HepG2 (cell line): ENCODE measurements around the gene XRCC2. TPM values are rescaled to one million over a fixed set of nuclear protein-coding genes. Genes with fewer than 3 reads are reported as not detected.

Experiments
- ATAC-seq: fragments of 200-7000 bp; cut with Tn5 transposase; 3 replicates; pipeline ENCODE4 v1.9.1; 2020; ENCODE audit warnings: mild to moderate bottlenecking, moderate library complexity
- BruUV-seq: library from RNA; stranded (reverse); fragments of 400-500 nt; replicated peaks from 2 replicates; lab custom pipeline; 2021; lab: Mats Ljungman, UMichigan
- CTCF ChIA-PET: fragments of 300-600 bp; formaldehyde crosslinking; extraction: SDS; loops from one replicate; lab custom pipeline; 2021; ENCODE audit warnings: low total read pairs, inconsistent platforms, low intra/inter-chr PET ratio; lab: Yijun Ruan, JAX
- POLR2A ChIA-PET: fragments of 350-600 bp; sonication (Branson Sonifier 250); formaldehyde crosslinking; loops from one replicate; lab custom pipeline; 2020; ENCODE audit warnings: antibody characterized with exemption, inconsistent platforms; lab: Yijun Ruan, JAX
- DNase-seq: peaks from one replicate; pipeline ENCODE4 v3.0.0-alpha.2; 2015; ENCODE audit warnings: low spot score
- FAIRE-seq: peaks from 3 replicates; lab custom pipeline; 2011; peaks lifted over from hg19 to GRCh38; lab: Jason Lieb, UNC
- H2AFZ ChIP-seq: one replicate; pipeline ENCODE4 v1.6.1; 2011; ENCODE audit warnings: low read length, inconsistent platforms
- H3K27ac ChIP-seq: fragments of 300-600 bp; 3 replicates; pipeline ENCODE4 v1.8.0; 2011; ENCODE audit warnings: mixed run types, mild to moderate bottlenecking, mixed read lengths, low read length, inconsistent platforms; ENCODE audit not compliant: insufficient read depth; ENCODE audit errors: extremely low read length
- H3K27me3 ChIP-seq, 2 experiments: fragments of 200-600 bp in 1 of 2; 2 replicates in 1 of 2; 3 replicates in 1 of 2; pipeline versions ENCODE4 v1.6.0 to v1.8.0; 2011; ENCODE audit warnings: low read length in 2 of 2, mild to moderate bottlenecking in 2 of 2, moderate library complexity in 2 of 2, inconsistent platforms in 1 of 2; ENCODE audit not compliant: insufficient read depth in 2 of 2, control insufficient read depth in 1 of 2
- H3K36me3 ChIP-seq, 2 experiments: fragments of 200-600 bp in 1 of 2; replicated peaks in 1 of 2; 2 replicates in 1 of 2; 3 replicates in 1 of 2; pipeline versions ENCODE4 v1.5.1 to v1.8.0; 2011; ENCODE audit warnings: low read length in 2 of 2, inconsistent platforms in 1 of 2; ENCODE audit not compliant: insufficient read depth in 2 of 2, control insufficient read depth in 1 of 2
- H3K4me1 ChIP-seq: 2 replicates; pipeline ENCODE4 v1.5.1; 2012; ENCODE audit warnings: low read length, inconsistent platforms; ENCODE audit not compliant: insufficient read depth
- H3K4me2 ChIP-seq: 2 replicates; pipeline ENCODE4 v1.6.0; 2011; ENCODE audit warnings: low read depth, low read length, inconsistent platforms
- H3K4me3 ChIP-seq, 3 experiments: fragments of 200-600 bp in 1 of 3; sonication (generic), shearing (Covaris generic) in 1 of 3; replicated peaks in 1 of 3; 2 replicates each; pipeline ENCODE4 v1.5.1; 2011 to 2016; ENCODE audit warnings: low read length in 3 of 3, inconsistent platforms in 2 of 3, low read depth in 2 of 3, mild to moderate bottlenecking in 2 of 3, control low read depth in 1 of 3, mixed read lengths in 1 of 3; ENCODE audit not compliant: insufficient read depth in 1 of 3
- H3K79me2 ChIP-seq: one replicate; pipeline ENCODE4 v1.6.1; 2011; ENCODE audit warnings: low read length, inconsistent platforms; ENCODE audit not compliant: insufficient read depth
- H3K9ac ChIP-seq: 2 replicates; pipeline ENCODE4 v1.6.0; 2011; ENCODE audit warnings: mild to moderate bottlenecking, low read depth, low read length, inconsistent platforms; ENCODE audit not compliant: insufficient read depth
- H3K9me3 ChIP-seq: 2 replicates; pipeline ENCODE4 v1.5.1; 2012; ENCODE audit warnings: mild to moderate bottlenecking, low read length
- H4K20me1 ChIP-seq: 2 replicates; pipeline ENCODE4 v1.6.0; 2011; ENCODE audit warnings: inconsistent platforms, mild to moderate bottlenecking, low read length, moderate library complexity; ENCODE audit not compliant: insufficient read depth
- ELF3 ChIP-seq: IDR thresholded peaks from 2 replicates; pipeline ENCODE4 v1.6.1; 2016; ENCODE audit warnings: missing genetic modification reagents, missing compliant biosample characterization
- EP300 ChIP-seq, 3 experiments: sonication (generic) in 1 of 3; formaldehyde crosslinking in 1 of 3; IDR thresholded peaks; 2 replicates each; pipeline versions ENCODE4 v1.5.1 to v1.6.1; 2011 to 2020; ENCODE audit warnings: low read depth in 2 of 3, low read length in 2 of 3, borderline replicate concordance in 1 of 3, improper control_type of control experiment in 1 of 3, mild to moderate bottlenecking in 1 of 3, missing genetic modification reagents in 1 of 3, moderate library complexity in 1 of 3
- HNF4A ChIP-seq: sonication (generic); formaldehyde crosslinking; IDR thresholded peaks from 2 replicates; pipeline ENCODE4 v1.4.0; 2020; ENCODE audit warnings: missing genetic modification reagents
- KLF11 ChIP-seq: IDR thresholded peaks from 2 replicates; pipeline ENCODE4 v1.6.1; 2016; ENCODE audit warnings: missing compliant biosample characterization
- MAFG ChIP-seq: sonication (generic); formaldehyde crosslinking; IDR thresholded peaks from 2 replicates; pipeline ENCODE4 v1.5.1; 2020; ENCODE audit warnings: mild to moderate bottlenecking, missing genetic modification reagents
- MYNN ChIP-seq: sonication (generic); formaldehyde crosslinking; IDR thresholded peaks from 2 replicates; pipeline ENCODE4 v1.4.0; 2020; ENCODE audit warnings: mild to moderate bottlenecking, low read depth, missing genetic modification reagents
- NCOA2 ChIP-seq: sonication (generic); formaldehyde crosslinking; IDR thresholded peaks from 2 replicates; pipeline ENCODE4 v1.8.0; 2022; ENCODE audit warnings: inconsistent platforms
- NCOR1 ChIP-seq: fragments of 200-600 bp; sonication (generic); IDR thresholded peaks from 2 replicates; pipeline ENCODE4 v1.7.0; 2017; ENCODE audit warnings: antibody characterized with exemption, low read length, borderline replicate concordance
- NRL ChIP-seq: sonication (generic); formaldehyde crosslinking; IDR thresholded peaks from 2 replicates; pipeline ENCODE4 v1.5.0; 2020; ENCODE audit warnings: missing genetic modification reagents, mild to moderate bottlenecking, moderate library complexity, borderline replicate concordance
- RARA ChIP-seq: IDR thresholded peaks from 2 replicates; pipeline ENCODE4 v1.6.1; 2016; ENCODE audit warnings: missing genetic modification reagents, missing compliant biosample characterization
- RXRB ChIP-seq: IDR thresholded peaks from 2 replicates; pipeline ENCODE4 v1.6.1; 2016; ENCODE audit warnings: borderline replicate concordance, missing genetic modification reagents, missing compliant biosample characterization
- SOX13 ChIP-seq, 3 experiments: fragments of 450-650 bp in 1 of 3; sonication (generic) in 1 of 3; formaldehyde crosslinking in 1 of 3; IDR thresholded peaks in 2 of 3; conservative IDR thresholded peaks in 1 of 3; 2 replicates each; pipeline versions ENCODE4 v1.5.0 to v1.6.1; 2016 to 2020; ENCODE audit warnings: antibody characterized with exemption in 1 of 3, mild to moderate bottlenecking in 1 of 3, missing compliant biosample characterization in 1 of 3, missing genetic modification reagents in 1 of 3, moderate library complexity in 1 of 3
- ZFP41 ChIP-seq: sonication (generic); formaldehyde crosslinking; IDR thresholded peaks from 2 replicates; pipeline ENCODE4 v1.4.0; 2020; ENCODE audit warnings: mild to moderate bottlenecking, missing genetic modification reagents, borderline replicate concordance
- ZFY ChIP-seq: sonication (generic); formaldehyde crosslinking; IDR thresholded peaks from 2 replicates; pipeline ENCODE4 v1.4.0; 2020; ENCODE audit warnings: missing genetic modification reagents
- ZNF124 ChIP-seq: sonication (generic); formaldehyde crosslinking; IDR thresholded peaks from 2 replicates; pipeline ENCODE4 v1.4.0; 2020; ENCODE audit warnings: missing genetic modification reagents
- ZNF781 ChIP-seq: sonication (generic); formaldehyde crosslinking; IDR thresholded peaks from 2 replicates; pipeline ENCODE4 v1.5.1; 2020; ENCODE audit warnings: borderline replicate concordance, mild to moderate bottlenecking, missing genetic modification reagents; ENCODE audit errors: not compliant biosample characterization
- WGBS: methylation state at CpG from one replicate; pipeline ENCODE4 v1.1.6; 2017; ENCODE audit warnings: low lambda C conversion rate; 5-methylcytosine and 5-hydroxymethylcytosine counted together
- in situ Hi-C: cut with HindIII; loops from 2 replicates; pipeline ENCODE4 v1.10.0; 2017; ENCODE audit warnings: low pct_unique_long_range_greater_than_20kb; ENCODE audit not compliant: extremely low pct_ligation_motif_present
- intact Hi-C: fragments of 100-400 bp; cut with micrococcal nuclease; formaldehyde crosslinking; loops from one replicate; pipeline ENCODE4 v1.10.0; 2022; ENCODE audit not compliant: unreplicated experiment
- polyA plus RNA-seq, 8 experiments: library from polyadenylated mRNA; depleted of rRNA in 3 of 8; stranded (reverse) in 7 of 8; unstranded in 1 of 8; fragments of >200 nt; fragmentation: Illumina TruSeq in 4 of 8; extraction: Trizol in 4 of 8; gene quantifications; 2 replicates each; pipeline versions ENCODE4 v1.2.1 to v1.2.3, GENCODE V29; 2011 to 2016; ENCODE audit warnings: low read depth in 4 of 8, missing spikeins in 1 of 8, mixed read lengths in 1 of 8; ENCODE audit not compliant: insufficient read depth in 1 of 8
- total RNA-seq, 5 experiments: library from RNA; depleted of rRNA; stranded (reverse); fragments of >200 nt; fragmentation: Illumina TruSeq; extraction: Trizol; gene quantifications; 2 replicates each; pipeline ENCODE4 v1.2.3, GENCODE V29; 2016; ENCODE audit warnings: low read depth in 1 of 5
- TF ChIP-seq, protein P1 (sequence below): sonication (generic); formaldehyde crosslinking; IDR thresholded peaks from 2 replicates; pipeline ENCODE4 v1.8.1; 2023; ENCODE audit warnings: missing genetic modification reagents, inconsistent platforms, borderline replicate concordance
- TF ChIP-seq, protein P2 (sequence below): sonication (generic); formaldehyde crosslinking; IDR thresholded peaks from 2 replicates; pipeline ENCODE4 v1.5.1; 2020; ENCODE audit warnings: mild to moderate bottlenecking, missing genetic modification reagents, moderate library complexity
- TF ChIP-seq, protein P3 (sequence below): IDR thresholded peaks from 2 replicates; pipeline ENCODE4 v1.6.1; 2016; ENCODE audit warnings: missing genetic modification reagents, missing compliant biosample characterization
- TF ChIP-seq, protein P4 (sequence below): sonication (generic); IDR thresholded peaks from 2 replicates; pipeline ENCODE4 v1.6.1; 2016; ENCODE audit warnings: low read depth, borderline replicate concordance

Gene XRCC2
- total and polyA plus RNA-seq, 2 of the 13 experiments (the other 11 are each of a cell fraction or from before 2014, with no cell fraction given): 3.8 to 14.5 TPM

DNA sequence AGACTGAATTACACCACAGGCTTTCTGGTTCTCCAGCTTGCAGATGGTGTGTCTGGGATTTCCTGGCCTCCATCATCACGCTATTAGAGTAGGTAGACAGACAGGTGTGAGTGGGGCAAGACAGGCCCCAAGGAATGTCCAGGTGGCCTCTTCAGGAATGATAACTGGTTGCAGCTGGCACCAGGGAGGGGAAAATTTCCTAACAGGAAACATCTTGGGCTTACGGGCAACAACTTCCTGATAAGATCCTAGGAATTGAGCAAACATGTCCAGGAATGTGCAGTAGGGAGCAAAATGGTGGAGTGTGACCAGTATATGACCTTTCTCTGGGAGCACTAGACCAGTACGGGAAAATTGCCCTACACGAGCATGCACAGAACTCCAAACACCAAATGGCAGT, 11.3 kb downstream of the XRCC2 start (continued):
- TF ChIP-seq NRL: no peak
- TF ChIP-seq MYNN (CRISPR knock-in tag): no peak
- no peak for TF ChIP-seq KLF11 (CRISPR knock-in tag)
- no peak for TF ChIP-seq ZNF781 (CRISPR knock-in tag)
- no peak for TF ChIP-seq ZNF124
- TF ChIP-seq ZFP41 (CRISPR knock-in tag): no peak
- no peak for TF ChIP-seq MAFG (CRISPR knock-in tag)
- TF ChIP-seq, protein P1, sequence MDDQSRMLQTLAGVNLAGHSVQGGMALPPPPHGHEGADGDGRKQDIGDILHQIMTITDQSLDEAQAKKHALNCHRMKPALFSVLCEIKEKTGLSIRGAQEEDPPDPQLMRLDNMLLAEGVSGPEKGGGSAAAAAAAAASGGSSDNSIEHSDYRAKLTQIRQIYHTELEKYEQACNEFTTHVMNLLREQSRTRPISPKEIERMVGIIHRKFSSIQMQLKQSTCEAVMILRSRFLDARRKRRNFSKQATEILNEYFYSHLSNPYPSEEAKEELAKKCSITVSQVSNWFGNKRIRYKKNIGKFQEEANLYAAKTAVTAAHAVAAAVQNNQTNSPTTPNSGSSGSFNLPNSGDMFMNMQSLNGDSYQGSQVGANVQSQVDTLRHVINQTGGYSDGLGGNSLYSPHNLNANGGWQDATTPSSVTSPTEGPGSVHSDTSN (CRISPR knock-in tag): no peak
- TF ChIP-seq, protein P2, sequence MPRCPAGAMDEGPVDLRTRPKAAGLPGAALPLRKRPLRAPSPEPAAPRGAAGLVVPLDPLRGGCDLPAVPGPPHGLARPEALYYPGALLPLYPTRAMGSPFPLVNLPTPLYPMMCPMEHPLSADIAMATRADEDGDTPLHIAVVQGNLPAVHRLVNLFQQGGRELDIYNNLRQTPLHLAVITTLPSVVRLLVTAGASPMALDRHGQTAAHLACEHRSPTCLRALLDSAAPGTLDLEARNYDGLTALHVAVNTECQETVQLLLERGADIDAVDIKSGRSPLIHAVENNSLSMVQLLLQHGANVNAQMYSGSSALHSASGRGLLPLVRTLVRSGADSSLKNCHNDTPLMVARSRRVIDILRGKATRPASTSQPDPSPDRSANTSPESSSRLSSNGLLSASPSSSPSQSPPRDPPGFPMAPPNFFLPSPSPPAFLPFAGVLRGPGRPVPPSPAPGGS (CRISPR knock-in tag): no peak
- TF ChIP-seq, all 625 proteins: peak for 10

DNA sequence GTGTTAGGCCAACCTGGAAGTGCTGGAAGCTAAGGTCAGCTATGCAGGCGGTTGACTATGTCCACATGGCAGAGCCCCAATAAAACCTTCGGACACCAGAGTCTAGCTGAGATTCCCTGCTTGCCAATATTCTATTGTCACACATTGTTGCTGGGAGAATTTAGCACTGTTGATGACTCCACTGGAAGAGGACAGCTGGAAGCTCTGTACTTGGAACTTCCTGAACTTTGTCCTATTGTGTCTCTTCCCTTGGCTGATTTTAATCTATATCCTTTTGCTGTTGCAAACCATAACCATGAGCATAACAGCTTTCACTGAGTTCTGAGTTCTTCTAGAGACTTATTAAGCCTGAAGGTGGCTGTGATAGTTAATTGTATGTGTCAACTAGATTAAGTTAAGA, 12.0 kb downstream of the XRCC2 start:
- Histone ChIP-seq H3K36me3 (peaks cover 2 to 24% of the 10 kb centered on the region in 2 experiments; a peak in 4 of 5 replicates), H3K4me2 (no peak overlapping the region; the same call in 1 of the 2 replicates), H4K20me1 (no peaks in the 10 kb centered on the region), H3K4me3 (no peak overlapping the region), H3K27ac (peak overlapping the region; percentile 42), H3K9me3 (no peaks in the 10 kb centered on the region), H2AFZ (no peak overlapping the region), H3K9ac (no peak overlapping the region), H3K4me1 (peaks cover 26% of the 10 kb centered on the region), H3K27me3 (no peaks in the 10 kb centered on the region), H3K79me2 (peaks cover 8% of the 10 kb centered on the region)
- in situ Hi-C loops: no loop called here
- ChIA-PET POLR2A (interaction anchor here (0.7 kb wide), 1 partner anchor 204 kb away, joined by 3 read pairs; no protein-coding TSS in a partner anchor), CTCF (no interaction called here)
- BruUV-seq: no TSS peak
- intact Hi-C loops: no loop called here
- ATAC-seq (peak; percentile 82), FAIRE-seq (no peak), DNase-seq (peak; percentile 53)
- WGBS: 100% methylated on average over 2 of the region's 2 CpGs
- TF ChIP-seq HNF4A (CRISPR knock-in tag): peak; percentile 73
- no peak for TF ChIP-seq RARA
- peak; percentile 18; the same call in 1 of the 2 replicates for TF ChIP-seq RXRB (CRISPR knock-in tag)
- TF ChIP-seq NCOR1: peak; percentile 53; the same call in 1 of the 2 replicates
- TF ChIP-seq, protein P3, sequence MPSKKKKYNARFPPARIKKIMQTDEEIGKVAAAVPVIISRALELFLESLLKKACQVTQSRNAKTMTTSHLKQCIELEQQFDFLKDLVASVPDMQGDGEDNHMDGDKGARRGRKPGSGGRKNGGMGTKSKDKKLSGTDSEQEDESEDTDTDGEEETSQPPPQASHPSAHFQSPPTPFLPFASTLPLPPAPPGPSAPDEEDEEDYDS (CRISPR knock-in tag): no peak
- no peak for TF ChIP-seq NCOA2 (CRISPR knock-in tag)
- TF ChIP-seq EP300 (IDR thresholded peaks at IDR 0.05; ENCODE audit: low read depth in 2 of 2, low read length in 2 of 2): no peak
- no peak for TF ChIP-seq EP300 (CRISPR knock-in tag; IDR thresholded peaks at IDR 0.05; ENCODE audit: borderline replicate concordance)
- peak; percentile 17; the same call in 1 of the 2 replicates for TF ChIP-seq ELF3 (CRISPR knock-in tag)
- TF ChIP-seq, protein P4, sequence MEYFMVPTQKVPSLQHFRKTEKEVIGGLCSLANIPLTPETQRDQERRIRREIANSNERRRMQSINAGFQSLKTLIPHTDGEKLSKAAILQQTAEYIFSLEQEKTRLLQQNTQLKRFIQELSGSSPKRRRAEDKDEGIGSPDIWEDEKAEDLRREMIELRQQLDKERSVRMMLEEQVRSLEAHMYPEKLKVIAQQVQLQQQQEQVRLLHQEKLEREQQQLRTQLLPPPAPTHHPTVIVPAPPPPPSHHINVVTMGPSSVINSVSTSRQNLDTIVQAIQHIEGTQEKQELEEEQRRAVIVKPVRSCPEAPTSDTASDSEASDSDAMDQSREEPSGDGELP: peak; percentile 50; the same call in 1 of the 2 replicates
- TF ChIP-seq SOX13 (IDR thresholded peaks at IDR 0.05): no peak
- TF ChIP-seq SOX13 (CRISPR knock-in tag; conservative IDR thresholded peaks at IDR 0.05 in 1 of 2, IDR thresholded peaks at IDR 0.05 in 1 of 2): peak in 1 of 2 experiments; percentile 44; a peak in 1 of 4 replicates
- TF ChIP-seq ZFY (CRISPR knock-in tag): no peak
